Measurements from ENCODE around the gene SERPINB11.

Gene SERPINB11

DNA sequence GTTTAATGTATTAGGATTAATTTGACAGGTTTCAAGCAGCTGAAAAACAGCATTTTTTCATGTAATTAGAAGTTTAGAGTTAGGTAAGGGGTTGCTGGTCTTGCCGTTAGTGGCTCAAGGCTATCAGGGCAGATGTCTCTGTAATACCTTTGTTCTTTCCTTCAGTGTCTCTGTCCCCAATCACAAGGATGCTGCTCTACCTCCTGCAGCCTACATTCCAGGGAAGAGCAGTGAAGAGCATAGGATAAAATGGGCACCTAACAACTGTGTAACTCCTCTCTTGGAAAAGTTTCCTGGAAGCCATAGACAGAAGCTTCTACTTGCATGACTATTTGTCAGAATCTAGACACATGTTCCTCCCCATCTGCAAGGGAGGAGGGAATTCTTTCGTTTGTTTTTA lies 63.1 kb downstream of the SERPINB11 start:
- no peak overlapping the region for H3K4me3 ChIP-seq (ENCODE audit: low read depth, low read length)
- DNase-seq (ENCODE audit: low read depth): no peak
- TF ChIP-seq, protein P1, sequence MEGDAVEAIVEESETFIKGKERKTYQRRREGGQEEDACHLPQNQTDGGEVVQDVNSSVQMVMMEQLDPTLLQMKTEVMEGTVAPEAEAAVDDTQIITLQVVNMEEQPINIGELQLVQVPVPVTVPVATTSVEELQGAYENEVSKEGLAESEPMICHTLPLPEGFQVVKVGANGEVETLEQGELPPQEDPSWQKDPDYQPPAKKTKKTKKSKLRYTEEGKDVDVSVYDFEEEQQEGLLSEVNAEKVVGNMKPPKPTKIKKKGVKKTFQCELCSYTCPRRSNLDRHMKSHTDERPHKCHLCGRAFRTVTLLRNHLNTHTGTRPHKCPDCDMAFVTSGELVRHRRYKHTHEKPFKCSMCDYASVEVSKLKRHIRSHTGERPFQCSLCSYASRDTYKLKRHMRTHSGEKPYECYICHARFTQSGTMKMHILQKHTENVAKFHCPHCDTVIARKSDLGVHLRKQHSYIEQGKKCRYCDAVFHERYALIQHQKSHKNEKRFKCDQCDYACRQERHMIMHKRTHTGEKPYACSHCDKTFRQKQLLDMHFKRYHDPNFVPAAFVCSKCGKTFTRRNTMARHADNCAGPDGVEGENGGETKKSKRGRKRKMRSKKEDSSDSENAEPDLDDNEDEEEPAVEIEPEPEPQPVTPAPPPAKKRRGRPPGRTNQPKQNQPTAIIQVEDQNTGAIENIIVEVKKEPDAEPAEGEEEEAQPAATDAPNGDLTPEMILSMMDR (IDR thresholded peaks at IDR 0.05; ENCODE audit: low read depth, low read length): no peak
- TF ChIP-seq, protein P2, sequence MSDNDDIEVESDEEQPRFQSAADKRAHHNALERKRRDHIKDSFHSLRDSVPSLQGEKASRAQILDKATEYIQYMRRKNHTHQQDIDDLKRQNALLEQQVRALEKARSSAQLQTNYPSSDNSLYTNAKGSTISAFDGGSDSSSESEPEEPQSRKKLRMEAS (IDR thresholded peaks at IDR 0.05; ENCODE audit: low read depth, low read length): no peak
- TF ChIP-seq MYC (IDR thresholded peaks at IDR 0.05; ENCODE audit: low read depth, low read length): no peak
- no peak for TF ChIP-seq POLR2A (IDR thresholded peaks at IDR 0.05; ENCODE audit: extremely low read depth, insufficient read length)

Data from NB4 (cell line).